Caco-2 (cell line): Measurements from ENCODE around the gene C3orf52. TPM values are rescaled to one million over a fixed set of nuclear protein-coding genes. Genes with fewer than 3 reads are reported as not detected.

Source experiments
- BruUV-seq: library from RNA; stranded (reverse); fragments of 400-500 nt; replicated peaks from 2 replicates; lab custom pipeline; 2021; lab: Mats Ljungman, UMichigan
- CTCF ChIA-PET: fragments of 300-600 bp; sonication (Branson Sonifier 250); formaldehyde crosslinking; loops from one replicate; lab custom pipeline; 2022; ENCODE audit warnings: antibody characterized with exemption; lab: Charles Lee
- POLR2A ChIA-PET: fragments of 300-600 bp; sonication (Branson Sonifier 250); formaldehyde crosslinking; loops from one replicate; lab custom pipeline; 2022; ENCODE audit warnings: antibody characterized with exemption; lab: Charles Lee
- DNase-seq, 2 experiments: peaks; one replicate each; pipeline versions ENCODE4 v3.0.0 to v3.0.0-alpha.2; 2020 to 2022
- H3K27me3 ChIP-seq: replicated peaks from 2 replicates; pipeline ENCODE4 v1.6.0; 2011; ENCODE audit warnings: low read length; ENCODE audit not compliant: control insufficient read depth, insufficient read depth
- H3K36me3 ChIP-seq: 2 replicates; pipeline ENCODE4 v1.5.1; 2011; ENCODE audit warnings: low read length; ENCODE audit not compliant: control insufficient read depth, insufficient read depth
- H3K4me1 ChIP-seq: fragments of 250-450 bp; sonication (Bioruptor Pico); 2 replicates; pipeline ENCODE4 v1.5.1; 2020; ENCODE audit warnings: mild to moderate bottlenecking
- H3K4me3 ChIP-seq: 2 replicates; pipeline ENCODE4 v1.5.1; 2011; ENCODE audit warnings: low read depth, mild to moderate bottlenecking, control low read depth, low read length
- H3K9me3 ChIP-seq: fragments of 250-450 bp; sonication (Bioruptor Pico); 2 replicates; pipeline ENCODE4 v1.5.1; 2020; ENCODE audit warnings: mild to moderate bottlenecking, moderate library complexity
- H3K27ac Mint-ChIP-seq: one replicate; pipeline ENCODE4 v1.8.0; 2022; ENCODE audit warnings: mixed read lengths; ENCODE audit not compliant: unreplicated experiment
- H3K27me3 Mint-ChIP-seq: one replicate; pipeline ENCODE4 v1.8.0; 2022; ENCODE audit warnings: mixed read lengths; ENCODE audit not compliant: insufficient read depth, unreplicated experiment
- H3K36me3 Mint-ChIP-seq: one replicate; pipeline ENCODE4 v1.8.0; 2022; ENCODE audit warnings: mild to moderate bottlenecking, mixed read lengths; ENCODE audit not compliant: insufficient read depth, unreplicated experiment
- H3K4me1 Mint-ChIP-seq: one replicate; pipeline ENCODE4 v1.8.0; 2022; ENCODE audit warnings: low read depth, mixed read lengths; ENCODE audit not compliant: unreplicated experiment
- H3K4me3 Mint-ChIP-seq: one replicate; pipeline ENCODE4 v1.8.0; 2022; ENCODE audit warnings: mild to moderate bottlenecking, moderate library complexity, mixed read lengths; ENCODE audit not compliant: unreplicated experiment
- H3K9me3 Mint-ChIP-seq: one replicate; pipeline ENCODE4 v1.8.0; 2022; ENCODE audit warnings: mixed read lengths; ENCODE audit not compliant: unreplicated experiment
- intact Hi-C: fragments of 100-400 bp; cut with micrococcal nuclease; formaldehyde crosslinking; loops from one replicate; pipeline ENCODE4 v1.10.0; 2022; ENCODE audit not compliant: unreplicated experiment
- total RNA-seq: library from RNA; stranded (reverse); gene quantifications from 2 replicates; pipeline ENCODE4 v1.2.3, GENCODE V29; 2022
- TF ChIP-seq, protein P1 (sequence below), 2 experiments: fragments of 200-600 bp in 1 of 2; IDR thresholded peaks; 1 replicate in 1 of 2; 2 replicates in 1 of 2; pipeline versions ENCODE4 v1.5.1 to v1.8.0; 2011 to 2022; ENCODE audit warnings: antibody characterized with exemption in 1 of 2, control low read depth in 1 of 2, inconsistent platforms in 1 of 2, low read depth in 1 of 2, low read length in 1 of 2, mild to moderate bottlenecking in 1 of 2, moderate library complexity in 1 of 2; ENCODE audit not compliant: insufficient read depth in 1 of 2, severe bottlenecking in 1 of 2, unreplicated experiment in 1 of 2

C3orf52 gene
- total RNA-seq, 1 experiment from 2014 or later: 64.5 TPM

DNA sequence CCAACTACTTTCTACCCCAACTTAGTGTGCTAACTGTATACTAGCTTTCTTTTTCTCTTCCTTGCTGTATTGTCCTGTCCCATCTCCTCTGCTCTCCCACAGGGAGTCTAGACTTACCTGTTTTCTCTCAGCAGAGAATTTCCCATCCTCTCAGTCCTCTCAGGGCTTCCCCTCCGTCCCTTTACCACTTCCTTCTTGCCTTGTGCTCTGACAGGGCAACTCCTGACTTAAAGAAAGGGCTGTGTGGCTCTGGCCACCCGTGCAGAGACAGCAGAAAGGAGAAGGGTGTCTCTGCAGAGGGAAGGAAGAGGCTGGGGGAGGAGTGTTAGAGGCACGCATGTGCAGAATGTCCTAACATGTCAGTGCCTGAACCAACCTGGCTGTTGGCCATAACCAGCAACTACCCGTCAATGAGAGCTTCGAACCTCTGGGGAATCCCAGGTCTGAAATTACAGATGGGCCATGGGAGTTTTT is 46.8 kb downstream of the C3orf52 start, which contains the start of gene GCSAM:
Gene GCSAM, minus strand, starts transcription at position 274 of the 474 bp plus-strand sequence. Its CDS starts 128 bp downstream, at position 146.
- no peaks in the 10 kb centered on the region for H3K27me3 Mint-ChIP-seq
- 0 out of 2 replicates have a peak, but pooled peaks cover 3% of the 10 kb centered on the region for H3K9me3 ChIP-seq
- BruUV-seq: no TSS peak
- ChIA-PET POLR2A (no interaction called here), CTCF (no interaction called here)
- H3K4me1 Mint-ChIP-seq: peaks cover 16% of the 10 kb centered on the region
- H3K27ac Mint-ChIP-seq: no peak within 1 kb of the TSS
- TF ChIP-seq, protein P1, sequence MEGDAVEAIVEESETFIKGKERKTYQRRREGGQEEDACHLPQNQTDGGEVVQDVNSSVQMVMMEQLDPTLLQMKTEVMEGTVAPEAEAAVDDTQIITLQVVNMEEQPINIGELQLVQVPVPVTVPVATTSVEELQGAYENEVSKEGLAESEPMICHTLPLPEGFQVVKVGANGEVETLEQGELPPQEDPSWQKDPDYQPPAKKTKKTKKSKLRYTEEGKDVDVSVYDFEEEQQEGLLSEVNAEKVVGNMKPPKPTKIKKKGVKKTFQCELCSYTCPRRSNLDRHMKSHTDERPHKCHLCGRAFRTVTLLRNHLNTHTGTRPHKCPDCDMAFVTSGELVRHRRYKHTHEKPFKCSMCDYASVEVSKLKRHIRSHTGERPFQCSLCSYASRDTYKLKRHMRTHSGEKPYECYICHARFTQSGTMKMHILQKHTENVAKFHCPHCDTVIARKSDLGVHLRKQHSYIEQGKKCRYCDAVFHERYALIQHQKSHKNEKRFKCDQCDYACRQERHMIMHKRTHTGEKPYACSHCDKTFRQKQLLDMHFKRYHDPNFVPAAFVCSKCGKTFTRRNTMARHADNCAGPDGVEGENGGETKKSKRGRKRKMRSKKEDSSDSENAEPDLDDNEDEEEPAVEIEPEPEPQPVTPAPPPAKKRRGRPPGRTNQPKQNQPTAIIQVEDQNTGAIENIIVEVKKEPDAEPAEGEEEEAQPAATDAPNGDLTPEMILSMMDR (IDR thresholded peaks at IDR 0.05; ENCODE audit: insufficient read depth in 1 of 2, low read depth in 1 of 2, low read length in 1 of 2, severe bottlenecking in 1 of 2, unreplicated experiment in 1 of 2): no peak
- intact Hi-C loops: no loop called here
- H3K27me3 ChIP-seq: no peaks in the 10 kb centered on the region
- peaks cover 22% of the 10 kb centered on the region for H3K4me1 ChIP-seq
- no peak within 1 kb of the TSS for H3K4me3 ChIP-seq
- no peak within 1 kb of the TSS for H3K4me3 Mint-ChIP-seq
- H3K36me3 ChIP-seq: 0 out of 2 replicates have a peak, but pooled peaks cover 2% of the 10 kb centered on the region
- no peak for DNase-seq
- H3K36me3 Mint-ChIP-seq: peaks cover 19% of the 10 kb centered on the region
- H3K9me3 Mint-ChIP-seq: no peaks in the 10 kb centered on the region

- H3K36me3 Mint-ChIP-seq: peaks cover 13% of the 10 kb centered on the region
- BruUV-seq: no TSS peak
- intact Hi-C loops: no loop called here
- no peak for DNase-seq
- H3K4me1 Mint-ChIP-seq: peaks cover 13% of the 10 kb centered on the region
- Histone ChIP-seq H3K36me3 (0 out of 2 replicates have a peak, but pooled peaks cover 2% of the 10 kb centered on the region), H3K9me3 (0 out of 2 replicates have a peak, but pooled peaks cover 3% of the 10 kb centered on the region), H3K4me1 (peaks cover 15% of the 10 kb centered on the region), H3K27me3 (no peaks in the 10 kb centered on the region), H3K4me3 (no peak overlapping the region)
- no peaks in the 10 kb centered on the region for H3K9me3 Mint-ChIP-seq
- ChIA-PET CTCF (no interaction called here), POLR2A (no interaction called here)
- H3K27ac Mint-ChIP-seq: no peak overlapping the region
- no peak overlapping the region for H3K4me3 Mint-ChIP-seq
- TF ChIP-seq, protein P1 (IDR thresholded peaks at IDR 0.05; ENCODE audit: insufficient read depth in 1 of 2, low read depth in 1 of 2, low read length in 1 of 2, severe bottlenecking in 1 of 2, unreplicated experiment in 1 of 2): no peak
- no peaks in the 10 kb centered on the region for H3K27me3 Mint-ChIP-seq
Measured at GRCh38 chr3:112133626-112134334, 47.6 kb downstream of the C3orf52 start.

GRCh38 chr3:112134335-112135124 is 48.3 kb downstream of the C3orf52 start:
- no peak for DNase-seq
- peaks cover 11% of the 10 kb centered on the region for H3K36me3 Mint-ChIP-seq
- no peaks in the 10 kb centered on the region for H3K27me3 Mint-ChIP-seq
- BruUV-seq: no TSS peak
- Histone ChIP-seq H3K27me3 (no peaks in the 10 kb centered on the region), H3K4me1 (peaks cover 7% of the 10 kb centered on the region), H3K9me3 (0 out of 2 replicates have a peak, but pooled peaks cover 3% of the 10 kb centered on the region), H3K36me3 (0 out of 2 replicates have a peak, but pooled peaks cover 1% of the 10 kb centered on the region), H3K4me3 (no peak overlapping the region)
- POLR2A ChIA-PET: no interaction called here
- intact Hi-C loops: no loop called here
- TF ChIP-seq, protein P1 (IDR thresholded peaks at IDR 0.05; ENCODE audit: insufficient read depth in 1 of 2, low read depth in 1 of 2, low read length in 1 of 2, severe bottlenecking in 1 of 2, unreplicated experiment in 1 of 2): no peak
- H3K9me3 Mint-ChIP-seq: no peaks in the 10 kb centered on the region
- H3K4me3 Mint-ChIP-seq: no peak overlapping the region
- CTCF ChIA-PET: no interaction called here
- peaks cover 6% of the 10 kb centered on the region for H3K4me1 Mint-ChIP-seq
- H3K27ac Mint-ChIP-seq: no peak overlapping the region
